Kidney (tissue), 14 donors: ENCODE data around the gene AKIRIN2. TPM values are rescaled to one million over a fixed set of nuclear protein-coding genes. Genes with fewer than 3 reads are reported as not detected.

Experiments
- DNase-seq, 5 donors: peaks; one replicate each; pipeline ENCODE4 v3.0.0-alpha.2; 2013 to 2020
- FAIRE-seq: peaks from 2 replicates; lab custom pipeline; 2012; peaks lifted over from hg19 to GRCh38; lab: Jason Lieb, UNC
- H3K27ac ChIP-seq, 2 donors: one replicate each; pipeline ENCODE4 v1.7.0; 2013; ENCODE audit warnings: low read depth in 2 of 2, low read length in 2 of 2, inconsistent platforms in 1 of 2
- H3K27me3 ChIP-seq: one replicate; pipeline ENCODE4 v1.7.1; 2013; ENCODE audit warnings: low read length, inconsistent platforms; ENCODE audit not compliant: control insufficient read depth, insufficient read depth
- H3K36me3 ChIP-seq, 3 donors: one replicate each; pipeline versions ENCODE4 v1.7.0 to v1.7.1; 2013; ENCODE audit warnings: low read length in 3 of 3, control low read depth in 1 of 3, inconsistent platforms in 1 of 3; ENCODE audit not compliant: insufficient read depth in 3 of 3, control insufficient read depth in 2 of 3
- H3K4me1 ChIP-seq, 3 donors: one replicate each; pipeline versions ENCODE4 v1.7.0 to v1.7.1; 2013; ENCODE audit warnings: low read length in 3 of 3, inconsistent platforms in 1 of 3, low read depth in 1 of 3; ENCODE audit not compliant: control insufficient read depth in 2 of 3, insufficient read depth in 2 of 3
- H3K4me3 ChIP-seq, 3 donors: one replicate each; pipeline versions ENCODE4 v1.7.0 to v1.8.1; 2013; ENCODE audit warnings: low read length in 3 of 3, control low read depth in 1 of 3, inconsistent platforms in 1 of 3
- H3K9ac ChIP-seq, 3 donors: one replicate each; pipeline versions ENCODE4 v1.7.0 to v1.7.1; 2013; ENCODE audit warnings: low read length in 3 of 3, control low read depth in 1 of 3, inconsistent platforms in 1 of 3
- H3K9me3 ChIP-seq, 3 donors: one replicate each; pipeline versions ENCODE4 v1.7.0 to v1.7.1; 2013; ENCODE audit warnings: low read length in 3 of 3, control low read depth in 1 of 3, inconsistent platforms in 1 of 3; ENCODE audit not compliant: control insufficient read depth in 2 of 3, insufficient read depth in 1 of 3
- CTCF ChIP-seq: IDR thresholded peaks from 3 replicates; pipeline ENCODE4 v1.5.1; 2012; ENCODE audit warnings: mild to moderate bottlenecking, moderate library complexity, borderline replicate concordance; ENCODE audit not compliant: insufficient read depth; ENCODE audit errors: extremely low read depth
- intact Hi-C: fragments of 100-400 bp; cut with DNase I; formaldehyde crosslinking; loops from one replicate; pipeline ENCODE4 v1.11.1; 2022
- polyA plus RNA-seq: library from polyadenylated mRNA; stranded (reverse); fragments of 350-450 nt; fragmentation: Illumina TruSeq; extraction: RNeasy Lipid Tissue Mini Kit (QIAGEN cat#74804); gene quantifications from one replicate; pipeline ENCODE4 v1.2.3, GENCODE V29; 2014; ENCODE audit warnings: low read depth, low replicate concordance; ENCODE audit not compliant: insufficient read depth
- total RNA-seq: library from RNA; stranded (reverse); fragmentation: NEBNext Ultra II Directional; extraction: Animal tissue kit (Norgen Biotek cat#: 25700); gene quantifications from one replicate; pipeline ENCODE4 v1.2.1, GENCODE V29; 2021
- donor health status: control.
- donor health status: control.
- donor health status: control.
- donor health status: control.
- donor health status: control.
- donor health status: DM: yes; HTN: yes; CAD: no.
- donor health status: Normal renal cell carcinoma (clear cell type).

The AKIRIN2 gene
- total and polyA plus RNA-seq, 2 donors from 2014 or later: 26.0 to 43.4 TPM

DNA sequence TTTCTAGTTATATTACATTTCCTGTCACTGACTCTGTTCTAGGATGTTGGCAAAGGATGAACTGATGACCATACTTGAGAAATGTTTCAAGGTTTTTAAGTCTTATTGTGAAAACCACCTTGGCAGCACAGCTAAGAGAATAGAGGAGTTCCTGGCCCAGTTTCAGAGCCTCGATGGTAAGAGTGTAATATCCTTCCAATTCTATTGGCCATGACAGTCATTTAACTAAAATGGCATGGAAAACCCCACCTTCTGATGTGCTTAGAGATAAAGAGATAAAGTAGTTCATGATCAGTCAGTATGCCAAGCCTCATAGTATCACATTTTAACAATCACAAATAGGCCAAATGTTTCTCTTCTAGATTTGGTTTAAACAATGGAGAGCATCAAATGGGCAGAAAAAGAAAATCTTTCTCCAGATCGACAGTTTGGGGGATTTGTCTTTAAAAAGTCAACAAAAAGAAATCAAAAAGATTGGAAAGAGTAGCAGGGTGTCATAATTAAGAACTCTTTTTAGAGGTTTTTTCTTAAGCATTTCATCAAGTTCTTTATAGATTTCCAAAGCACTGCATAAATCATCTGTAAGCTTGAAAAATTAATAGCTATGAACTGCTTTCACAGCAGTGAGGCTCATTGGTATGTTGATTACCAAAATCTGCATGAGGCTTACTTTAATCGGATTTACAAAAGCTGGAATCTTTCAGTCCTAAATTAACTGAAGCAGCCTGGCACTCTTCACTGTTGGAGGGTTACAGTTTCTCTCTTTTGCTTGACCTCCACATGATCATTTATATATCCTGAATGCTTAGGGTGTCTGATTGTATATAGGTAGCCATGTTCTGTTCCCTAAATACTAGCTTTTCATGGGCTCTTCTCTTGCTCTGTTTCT, 48.7 kb downstream of the AKIRIN2 start:
- Histone ChIP-seq H3K4me1 (no peaks in the 10 kb centered on the region), H3K9me3 (no peaks in the 10 kb centered on the region), H3K27me3 (no peaks in the 10 kb centered on the region), H3K36me3 (peaks cover 0 to 2% (median 2%) of the 10 kb centered on the region in 3 donors), H3K27ac (no peak overlapping the region), H3K9ac (no peak overlapping the region), H3K4me3 (no peak overlapping the region)
- TF ChIP-seq CTCF: no peak
- intact Hi-C loops: no loop called here
- DNase-seq: no peak
- FAIRE-seq: no peak

DNA sequence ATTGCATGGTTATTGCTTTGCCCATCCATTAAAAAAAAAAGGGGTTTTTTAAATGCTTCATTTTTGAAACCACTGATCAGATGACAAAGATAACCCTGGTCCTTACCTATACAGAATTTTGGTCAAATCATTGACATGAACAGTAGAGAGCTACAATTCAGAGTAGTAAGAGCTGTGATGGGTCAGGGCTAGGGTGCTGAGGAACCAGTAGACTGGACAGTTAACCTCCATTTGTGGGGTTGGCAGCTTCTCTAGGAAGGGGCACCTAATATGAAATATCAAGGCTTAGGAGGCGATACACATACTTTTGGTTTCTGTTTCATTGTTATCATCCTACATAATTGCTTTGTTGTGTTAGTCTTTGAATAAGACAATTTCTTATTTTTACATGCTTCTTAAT, 57.0 kb downstream of the AKIRIN2 start:
- Histone ChIP-seq H3K27ac (no peak overlapping the region), H3K27me3 (no peaks in the 10 kb centered on the region), H3K36me3 (peaks cover 0 to 2% (median 0%) of the 10 kb centered on the region in 3 donors), H3K4me3 (peak overlapping the region in 1 of 3 donors; percentile 22), H3K4me1 (no peaks in the 10 kb centered on the region), H3K9me3 (no peaks in the 10 kb centered on the region), H3K9ac (no peak overlapping the region)
- DNase-seq: no peak
- no peak for FAIRE-seq
- intact Hi-C loops: no loop called here
- TF ChIP-seq CTCF: no peak

DNA sequence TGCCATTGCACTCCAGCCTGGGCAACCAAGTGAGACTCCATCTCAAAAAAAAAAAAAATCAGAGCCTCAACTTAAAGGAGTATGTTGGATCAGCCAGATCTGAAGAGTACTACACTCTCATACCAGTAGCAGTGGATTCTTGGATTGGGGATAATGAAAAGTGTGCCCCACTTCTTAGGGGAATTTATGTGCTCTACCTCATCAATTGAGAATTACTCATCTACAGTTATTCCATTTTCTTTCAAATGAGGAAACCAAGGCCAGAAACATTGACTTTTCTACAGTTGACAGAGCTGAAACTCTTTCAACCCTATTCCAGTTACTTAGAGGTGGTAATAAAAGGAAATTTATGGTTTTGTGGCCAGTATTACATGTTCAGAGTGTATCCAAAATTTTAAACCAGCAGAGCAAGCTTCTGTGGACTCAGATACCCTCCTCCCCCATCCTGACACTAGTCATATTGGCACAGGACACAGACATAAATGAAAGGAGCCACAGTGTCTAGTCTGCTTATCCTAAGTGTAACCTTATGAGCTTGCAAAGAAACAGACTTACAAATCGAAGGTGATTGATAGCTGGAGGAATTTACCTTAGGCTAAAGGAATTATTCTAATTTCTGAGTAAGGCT, 60.9 kb downstream of the AKIRIN2 start:
- FAIRE-seq (no peak), DNase-seq (no peak)
- no peak overlapping the region for H3K9ac ChIP-seq
- H3K4me1 ChIP-seq: no peaks in the 10 kb centered on the region
- no peaks in the 10 kb centered on the region for H3K27me3 ChIP-seq
- no peak overlapping the region for H3K27ac ChIP-seq
- no peak overlapping the region for H3K4me3 ChIP-seq
- TF ChIP-seq CTCF: no peak
- peaks cover 0 to 3% (median 0%) of the 10 kb centered on the region in 3 donors for H3K36me3 ChIP-seq
- H3K9me3 ChIP-seq: no peaks in the 10 kb centered on the region
- intact Hi-C loops: no loop called here
